IPS-18c (cell line): ENCODE results near the gene PRKAR1B.

ENCODE experiments used
- H3K4me3 ChIP-seq: 2 replicates; pipeline ENCODE4 v1.7.0; 2013; ENCODE audit warnings: low read depth, mild to moderate bottlenecking, low read length, moderate library complexity; ENCODE audit not compliant: insufficient read depth
- H3K9me3 ChIP-seq: one replicate; pipeline ENCODE4 v1.6.1; 2013; ENCODE audit warnings: mild to moderate bottlenecking, low read length, moderate library complexity; ENCODE audit not compliant: control insufficient read depth, insufficient read depth

PRKAR1B gene

GRCh38 chr7:727104-727805 is at the start of gene PRKAR1B:
PRKAR1B (minus strand) TSS chr7:727281; CDS start chr7:711505, 15,776 bp downstream.
- Histone ChIP-seq H3K4me3 (peak within 1 kb of the TSS; percentile 78), H3K9me3 (no peaks in the 10 kb centered on the region)

- Histone ChIP-seq H3K4me3 (no peak overlapping the region), H3K9me3 (no peaks in the 10 kb centered on the region)
Measured at GRCh38 chr7:776381-776780, 49.3 kb upstream of the PRKAR1B start.

- H3K9me3 ChIP-seq: no peaks in the 10 kb centered on the region
- H3K4me3 ChIP-seq: no peak overlapping the region
Measured at GRCh38 chr7:774161-775109, 47.4 kb upstream of the PRKAR1B start.

- Histone ChIP-seq H3K9me3 (no peaks in the 10 kb centered on the region), H3K4me3 (no peak overlapping the region)
Measured at GRCh38 chr7:773622-773915, 46.5 kb upstream of the PRKAR1B start.

GRCh38 chr7:772861-773621 is 46.0 kb upstream of the PRKAR1B start:
- Histone ChIP-seq H3K9me3 (no peaks in the 10 kb centered on the region), H3K4me3 (no peak overlapping the region)

- Histone ChIP-seq H3K4me3 (no peak overlapping the region), H3K9me3 (no peaks in the 10 kb centered on the region)
Measured at GRCh38 chr7:772392-772791, 45.3 kb upstream of the PRKAR1B start.

- Histone ChIP-seq H3K9me3 (no peaks in the 10 kb centered on the region), H3K4me3 (no peak overlapping the region)
Measured at GRCh38 chr7:772005-772294, 44.9 kb upstream of the PRKAR1B start.

- Histone ChIP-seq H3K9me3 (no peaks in the 10 kb centered on the region), H3K4me3 (no peak overlapping the region)
Measured at GRCh38 chr7:771234-772004, 44.3 kb upstream of the PRKAR1B start.

GRCh38 chr7:770741-771166 is 43.7 kb upstream of the PRKAR1B start:
- H3K4me3 ChIP-seq: no peak overlapping the region
- no peaks in the 10 kb centered on the region for H3K9me3 ChIP-seq

GRCh38 chr7:770336-770735 is 43.3 kb upstream of the PRKAR1B start:
- no peaks in the 10 kb centered on the region for H3K9me3 ChIP-seq
- no peak overlapping the region for H3K4me3 ChIP-seq

- Histone ChIP-seq H3K9me3 (no peaks in the 10 kb centered on the region), H3K4me3 (no peak overlapping the region)
Measured at GRCh38 chr7:768881-769504, 41.9 kb upstream of the PRKAR1B start.

- Histone ChIP-seq H3K9me3 (no peaks in the 10 kb centered on the region), H3K4me3 (no peak overlapping the region)
Measured at GRCh38 chr7:767941-768731, 41.1 kb upstream of the PRKAR1B start.

GRCh38 chr7:767580-767940 is 40.5 kb upstream of the PRKAR1B start:
- Histone ChIP-seq H3K4me3 (no peak overlapping the region), H3K9me3 (no peaks in the 10 kb centered on the region)

GRCh38 chr7:765383-765782 is 38.3 kb upstream of the PRKAR1B start:
- Histone ChIP-seq H3K4me3 (no peak overlapping the region), H3K9me3 (no peaks in the 10 kb centered on the region)

GRCh38 chr7:763762-764161 is 36.7 kb upstream of the PRKAR1B start:
- H3K9me3 ChIP-seq: no peaks in the 10 kb centered on the region
- no peak overlapping the region for H3K4me3 ChIP-seq

- Histone ChIP-seq H3K4me3 (no peak overlapping the region), H3K9me3 (no peaks in the 10 kb centered on the region)
Measured at GRCh38 chr7:762885-763284, 35.8 kb upstream of the PRKAR1B start.
